Glomerular visceral epithelial cell (primary cell): ENCODE results near the gene MRPS6.

Experiments
- DNase-seq: peaks from one replicate; pipeline ENCODE4 v3.0.0-alpha.2; 2016; ENCODE audit errors: extremely low spot score

MRPS6 gene

GRCh38 chr21:34100790-34101189 is 27.4 kb downstream of the MRPS6 start:
- DNase-seq = no peak

GRCh38 chr21:34105947-34106541 is 32.7 kb downstream of the MRPS6 start:
- no peak for DNase-seq

- no peak for DNase-seq
These were observed 34.2 kb downstream of the MRPS6 start for GRCh38 chr21:34107606-34108005.

- no peak for DNase-seq
These were observed 35.7 kb downstream of the MRPS6 start for GRCh38 chr21:34109075-34109474.

GRCh38 chr21:34110594-34111202 is 37.3 kb downstream of the MRPS6 start:
- DNase-seq = no peak

- DNase-seq = no peak
These were observed 39.1 kb downstream of the MRPS6 start for GRCh38 chr21:34112316-34113033.

- no peak for DNase-seq
These were observed 40.5 kb downstream of the MRPS6 start for GRCh38 chr21:34113842-34114241.

GRCh38 chr21:34115160-34115559 is 41.8 kb downstream of the MRPS6 start:
- DNase-seq = no peak

- DNase-seq = no peak
These were observed 43.2 kb downstream of the MRPS6 start for GRCh38 chr21:34116569-34116968.

GRCh38 chr21:34120867-34121266 is 47.5 kb downstream of the MRPS6 start:
- DNase-seq = no peak

GRCh38 chr21:34122047-34122446 is 48.7 kb downstream of the MRPS6 start:
- DNase-seq = no peak

- DNase-seq = no peak
These were observed 50.2 kb downstream of the MRPS6 start for GRCh38 chr21:34123609-34124008.

- DNase-seq = no peak
These were observed 52.9 kb downstream of the MRPS6 start for GRCh38 chr21:34126269-34126668.

- no peak for DNase-seq
These were observed 53.3 kb downstream of the MRPS6 start for GRCh38 chr21:34126691-34127090.

GRCh38 chr21:34128124-34128523 is 54.7 kb downstream of the MRPS6 start:
- DNase-seq = no peak

- DNase-seq = no peak
These were observed 55.3 kb downstream of the MRPS6 start for GRCh38 chr21:34128674-34129038.

- DNase-seq = peak; percentile 28
These were observed 55.9 kb downstream of the MRPS6 start for GRCh38 chr21:34129039-34129891.

- no peak for DNase-seq
These were observed 56.7 kb downstream of the MRPS6 start for GRCh38 chr21:34129901-34130715.

- DNase-seq = no peak
These were observed 57.3 kb downstream of the MRPS6 start for GRCh38 chr21:34130716-34130985.

GRCh38 chr21:34131586-34131985 is 58.2 kb downstream of the MRPS6 start:
- DNase-seq = no peak

- DNase-seq = no peak
These were observed 58.8 kb downstream of the MRPS6 start for GRCh38 chr21:34132202-34132601.

GRCh38 chr21:34132926-34133325 is 59.5 kb downstream of the MRPS6 start:
- no peak for DNase-seq
